ENCODE results near the gene CDC40.

DNA sequence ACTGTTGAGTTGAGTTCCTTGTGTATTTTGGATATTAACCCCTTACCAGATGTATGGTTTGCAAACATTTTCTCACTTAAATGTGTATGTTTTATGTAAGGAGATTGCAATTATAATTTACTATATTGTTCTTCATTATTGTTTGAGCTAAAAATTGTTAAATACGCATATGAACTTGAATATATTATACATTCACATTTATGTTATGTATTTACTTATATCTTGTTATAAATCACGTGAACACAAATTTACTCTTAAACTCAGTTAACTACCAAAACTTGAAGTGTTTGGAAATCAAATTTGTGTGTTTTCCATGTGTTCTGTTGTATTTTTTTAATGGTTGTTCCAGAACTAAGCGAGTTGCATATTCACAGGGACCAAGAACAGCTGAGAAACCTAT is 18.3 kb downstream of the CDC40 start:
- TF ChIP-seq, protein P1, sequence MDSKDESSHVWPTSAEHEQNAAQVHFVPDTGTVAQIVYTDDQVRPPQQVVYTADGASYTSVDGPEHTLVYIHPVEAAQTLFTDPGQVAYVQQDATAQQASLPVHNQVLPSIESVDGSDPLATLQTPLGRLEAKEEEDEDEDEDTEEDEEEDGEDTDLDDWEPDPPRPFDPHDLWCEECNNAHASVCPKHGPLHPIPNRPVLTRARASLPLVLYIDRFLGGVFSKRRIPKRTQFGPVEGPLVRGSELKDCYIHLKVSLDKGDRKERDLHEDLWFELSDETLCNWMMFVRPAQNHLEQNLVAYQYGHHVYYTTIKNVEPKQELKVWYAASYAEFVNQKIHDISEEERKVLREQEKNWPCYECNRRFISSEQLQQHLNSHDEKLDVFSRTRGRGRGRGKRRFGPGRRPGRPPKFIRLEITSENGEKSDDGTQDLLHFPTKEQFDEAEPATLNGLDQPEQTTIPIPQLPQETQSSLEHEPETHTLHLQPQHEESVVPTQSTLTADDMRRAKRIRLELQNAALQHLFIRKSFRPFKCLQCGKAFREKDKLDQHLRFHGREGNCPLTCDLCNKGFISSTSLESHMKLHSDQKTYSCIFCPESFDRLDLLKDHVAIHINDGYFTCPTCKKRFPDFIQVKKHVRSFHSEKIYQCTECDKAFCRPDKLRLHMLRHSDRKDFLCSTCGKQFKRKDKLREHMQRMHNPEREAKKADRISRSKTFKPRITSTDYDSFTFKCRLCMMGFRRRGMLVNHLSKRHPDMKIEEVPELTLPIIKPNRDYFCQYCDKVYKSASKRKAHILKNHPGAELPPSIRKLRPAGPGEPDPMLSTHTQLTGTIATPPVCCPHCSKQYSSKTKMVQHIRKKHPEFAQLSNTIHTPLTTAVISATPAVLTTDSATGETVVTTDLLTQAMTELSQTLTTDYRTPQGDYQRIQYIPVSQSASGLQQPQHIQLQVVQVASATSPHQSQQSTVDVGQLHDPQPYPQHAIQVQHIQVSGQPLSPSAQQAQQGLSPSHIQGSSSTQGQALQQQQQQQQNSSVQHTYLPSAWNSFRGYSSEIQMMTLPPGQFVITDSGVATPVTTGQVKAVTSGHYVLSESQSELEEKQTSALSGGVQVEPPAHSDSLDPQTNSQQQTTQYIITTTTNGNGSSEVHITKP (IDR thresholded peaks at IDR 0.05; ENCODE audit: partially characterized antibody), result no peak
- no peak for TF ChIP-seq ESRRA (IDR thresholded peaks at IDR 0.05; ENCODE audit: borderline replicate concordance, low read depth)
- TF ChIP-seq U2AF2 (optimal IDR thresholded peaks at IDR 0.05; ENCODE audit: low read depth, low read length), result no peak
- TF ChIP-seq POLR2A (conservative IDR thresholded peaks at IDR 0.05), result no peak
- TF ChIP-seq ZNF592 (IDR thresholded peaks at IDR 0.05), result no peak
- no peak for TF ChIP-seq NUFIP1 (IDR thresholded peaks at IDR 0.05; ENCODE audit: partially characterized antibody)
- no peak for TF ChIP-seq MAX (CRISPR knock-in tag; IDR thresholded peaks at IDR 0.05)
- no peak for TF ChIP-seq ZNF184 (CRISPR knock-in tag; IDR thresholded peaks at IDR 0.05)
- TF ChIP-seq RAD21 (CRISPR knock-in tag; conservative IDR thresholded peaks at IDR 0.05 in 1 of 2, IDR thresholded peaks at IDR 0.05 in 1 of 2), result no peak
- TF ChIP-seq, protein P2, sequence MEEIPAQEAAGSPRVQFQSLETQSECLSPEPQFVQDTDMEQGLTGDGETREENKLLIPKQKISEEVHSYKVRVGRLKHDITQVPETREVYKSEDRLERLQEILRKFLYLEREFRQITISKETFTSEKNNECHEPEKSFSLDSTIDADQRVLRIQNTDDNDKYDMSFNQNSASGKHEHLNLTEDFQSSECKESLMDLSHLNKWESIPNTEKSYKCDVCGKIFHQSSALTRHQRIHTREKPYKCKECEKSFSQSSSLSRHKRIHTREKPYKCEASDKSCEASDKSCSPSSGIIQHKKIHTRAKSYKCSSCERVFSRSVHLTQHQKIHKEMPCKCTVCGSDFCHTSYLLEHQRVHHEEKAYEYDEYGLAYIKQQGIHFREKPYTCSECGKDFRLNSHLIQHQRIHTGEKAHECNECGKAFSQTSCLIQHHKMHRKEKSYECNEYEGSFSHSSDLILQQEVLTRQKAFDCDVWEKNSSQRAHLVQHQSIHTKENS (CRISPR knock-in tag; IDR thresholded peaks at IDR 0.05), result no peak
